ENCODE results near the gene INPP5A.

DNA sequence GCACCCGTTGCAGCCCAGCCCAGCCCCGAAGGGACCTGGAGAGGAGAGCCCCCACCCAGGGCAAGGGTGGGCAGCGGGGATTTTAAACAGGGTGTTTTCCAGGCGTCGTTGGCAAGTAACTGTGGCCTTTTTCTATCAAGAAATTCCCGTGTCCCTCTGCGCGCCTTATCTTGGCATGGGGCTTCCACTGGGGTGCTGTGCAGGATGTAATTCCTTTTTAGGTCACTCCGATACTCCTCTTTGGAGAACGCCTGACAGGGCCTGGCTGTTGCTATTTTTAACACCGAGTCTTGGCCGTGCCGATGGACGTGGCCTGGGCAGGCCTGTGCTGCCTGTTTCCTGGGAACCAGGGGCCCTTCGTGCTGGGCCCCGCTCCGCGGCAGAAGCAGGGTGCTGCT lies 93.8 kb downstream of the INPP5A start:
- TF ChIP-seq, protein P1, sequence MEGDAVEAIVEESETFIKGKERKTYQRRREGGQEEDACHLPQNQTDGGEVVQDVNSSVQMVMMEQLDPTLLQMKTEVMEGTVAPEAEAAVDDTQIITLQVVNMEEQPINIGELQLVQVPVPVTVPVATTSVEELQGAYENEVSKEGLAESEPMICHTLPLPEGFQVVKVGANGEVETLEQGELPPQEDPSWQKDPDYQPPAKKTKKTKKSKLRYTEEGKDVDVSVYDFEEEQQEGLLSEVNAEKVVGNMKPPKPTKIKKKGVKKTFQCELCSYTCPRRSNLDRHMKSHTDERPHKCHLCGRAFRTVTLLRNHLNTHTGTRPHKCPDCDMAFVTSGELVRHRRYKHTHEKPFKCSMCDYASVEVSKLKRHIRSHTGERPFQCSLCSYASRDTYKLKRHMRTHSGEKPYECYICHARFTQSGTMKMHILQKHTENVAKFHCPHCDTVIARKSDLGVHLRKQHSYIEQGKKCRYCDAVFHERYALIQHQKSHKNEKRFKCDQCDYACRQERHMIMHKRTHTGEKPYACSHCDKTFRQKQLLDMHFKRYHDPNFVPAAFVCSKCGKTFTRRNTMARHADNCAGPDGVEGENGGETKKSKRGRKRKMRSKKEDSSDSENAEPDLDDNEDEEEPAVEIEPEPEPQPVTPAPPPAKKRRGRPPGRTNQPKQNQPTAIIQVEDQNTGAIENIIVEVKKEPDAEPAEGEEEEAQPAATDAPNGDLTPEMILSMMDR (conservative IDR thresholded peaks at IDR 0.05), result no peak
- no peak for TF ChIP-seq ZFX (IDR thresholded peaks at IDR 0.05)
